Measurements from ENCODE around the gene MUC6. TPM values are rescaled to one million over a fixed set of nuclear protein-coding genes. Genes with fewer than 3 reads are reported as not detected.

Gene MUC6
- total RNA-seq, 4 donors from 2014 or later: not detected

- 86% methylated on average over 7 of the region's 33 CpGs for WGBS
- DNase-seq (ENCODE audit: extremely low spot score): no peak
- Histone ChIP-seq H3K36me3 (no peaks in the 10 kb centered on the region), H3K27me3 (peaks cover 0 to 45% (median 0%) of the 10 kb centered on the region in 4 donors), H3K4me1 (no peaks in the 10 kb centered on the region), H3K27ac (replicated peaks in 1 of 4) (no peak overlapping the region), H3K9me3 (no peaks in the 10 kb centered on the region), H3K4me3 (no peak overlapping the region)
- intact Hi-C loops (cut with DNase I): no loop called here
- TF ChIP-seq POLR2A (IDR thresholded peaks at IDR 0.05; ENCODE audit: low read depth) (no peak), CTCF (IDR thresholded peaks at IDR 0.05) (no peak), POLR2AphosphoS5 (IDR thresholded peaks at IDR 0.05) (no peak), EP300 (IDR thresholded peaks at IDR 0.05) (no peak)
These were observed 46.5 kb upstream of the MUC6 start for GRCh38 chr11:1082728-1083620.

- 86% methylated on average over 9 of the region's 14 CpGs for WGBS
- no peak for DNase-seq (ENCODE audit: extremely low spot score)
- Histone ChIP-seq H3K27me3 (peaks cover 0 to 45% (median 0%) of the 10 kb centered on the region in 4 donors), H3K36me3 (no peaks in the 10 kb centered on the region), H3K27ac (replicated peaks in 1 of 4) (no peak overlapping the region), H3K4me3 (no peak overlapping the region), H3K4me1 (no peaks in the 10 kb centered on the region), H3K9me3 (no peaks in the 10 kb centered on the region)
- TF ChIP-seq POLR2AphosphoS5 (IDR thresholded peaks at IDR 0.05): no peak
- no peak for TF ChIP-seq CTCF (IDR thresholded peaks at IDR 0.05)
- TF ChIP-seq POLR2A (IDR thresholded peaks at IDR 0.05; ENCODE audit: low read depth): no peak
- TF ChIP-seq EP300 (IDR thresholded peaks at IDR 0.05): no peak
- intact Hi-C loops (cut with DNase I): no loop called here
These were observed 45.8 kb upstream of the MUC6 start for GRCh38 chr11:1082346-1082727.

GRCh38 chr11:1081601-1082311, 45.2 kb upstream of the MUC6 start:
- Histone ChIP-seq H3K4me1 (no peaks in the 10 kb centered on the region), H3K27ac (replicated peaks in 1 of 4) (no peak overlapping the region), H3K9me3 (no peaks in the 10 kb centered on the region), H3K27me3 (peaks cover 0 to 48% (median 0%) of the 10 kb centered on the region in 4 donors), H3K36me3 (no peaks in the 10 kb centered on the region), H3K4me3 (no peak overlapping the region)
- intact Hi-C loops (cut with DNase I): no loop called here
- DNase-seq (ENCODE audit: extremely low spot score): no peak
- TF ChIP-seq POLR2AphosphoS5 (IDR thresholded peaks at IDR 0.05) (no peak), EP300 (IDR thresholded peaks at IDR 0.05) (no peak), POLR2A (IDR thresholded peaks at IDR 0.05; ENCODE audit: low read depth) (no peak), CTCF (IDR thresholded peaks at IDR 0.05) (no peak)
- 87% methylated on average over 6 of the region's 33 CpGs for WGBS

- no peak for DNase-seq (ENCODE audit: extremely low spot score)
These were observed 41.7 kb upstream of the MUC6 start for GRCh38 chr11:1078191-1078601.

More at GRCh38 chr11:1078191-1078601, 41.7 kb upstream of the MUC6 start:
- Histone ChIP-seq H3K9me3 (no peaks in the 10 kb centered on the region), H3K4me1 (peaks cover 0 to 6% (median 5%) of the 10 kb centered on the region in 4 donors), H3K4me3 (no peak overlapping the region), H3K27me3 (peaks cover 0 to 40% (median 0%) of the 10 kb centered on the region in 4 donors), H3K36me3 (no peaks in the 10 kb centered on the region), H3K27ac (replicated peaks in 1 of 4) (no peak overlapping the region)
- WGBS: no CpG with 5 or more reads among the region's 39 CpGs
- intact Hi-C loops (cut with DNase I): no loop called here
- TF ChIP-seq POLR2AphosphoS5 (IDR thresholded peaks at IDR 0.05) (no peak), EP300 (IDR thresholded peaks at IDR 0.05) (no peak)
